Measurements from ENCODE around the gene DNAAF8.

The DNAAF8 gene

GRCh38 chr16:4695473-4696171 lies 38.7 kb upstream of the DNAAF8 start:
- no peak for DNase-seq

DNA sequence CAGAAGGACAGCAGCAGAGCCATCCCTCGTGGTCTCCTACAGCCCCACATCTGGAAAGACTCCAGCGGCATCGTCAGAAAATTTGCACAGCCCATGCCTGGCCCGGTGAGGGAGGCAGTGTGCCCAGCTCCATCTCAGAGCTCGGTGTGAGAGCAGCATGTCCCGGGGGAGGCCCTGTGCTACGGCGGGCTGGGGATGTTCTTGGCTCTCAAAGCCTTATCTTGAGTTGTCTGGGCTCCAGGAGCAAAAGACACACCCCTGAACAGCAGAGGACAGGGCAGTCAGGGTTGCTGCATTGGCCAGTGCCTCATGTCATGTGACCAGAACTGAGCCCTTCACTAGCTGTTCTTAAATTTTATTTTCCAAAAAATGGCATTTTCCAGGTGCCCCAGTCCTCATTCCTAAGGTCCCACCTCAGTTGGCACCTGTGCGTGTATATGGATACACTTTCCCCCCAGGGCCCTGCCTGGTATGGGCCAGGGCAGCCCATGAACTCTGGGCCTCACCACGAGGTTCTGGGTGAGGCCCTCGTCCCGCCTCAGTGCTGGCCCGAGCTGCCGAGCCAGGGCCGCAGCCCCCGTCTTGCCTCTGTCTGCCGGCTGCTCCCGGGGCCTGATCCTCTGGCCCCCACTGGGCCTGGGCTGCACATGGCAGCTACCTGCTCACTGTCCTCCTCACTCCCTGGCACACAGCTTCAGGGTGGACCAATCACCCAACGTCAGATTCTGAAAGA lies 38.0 kb upstream of the DNAAF8 start:
- no peak for DNase-seq

DNA sequence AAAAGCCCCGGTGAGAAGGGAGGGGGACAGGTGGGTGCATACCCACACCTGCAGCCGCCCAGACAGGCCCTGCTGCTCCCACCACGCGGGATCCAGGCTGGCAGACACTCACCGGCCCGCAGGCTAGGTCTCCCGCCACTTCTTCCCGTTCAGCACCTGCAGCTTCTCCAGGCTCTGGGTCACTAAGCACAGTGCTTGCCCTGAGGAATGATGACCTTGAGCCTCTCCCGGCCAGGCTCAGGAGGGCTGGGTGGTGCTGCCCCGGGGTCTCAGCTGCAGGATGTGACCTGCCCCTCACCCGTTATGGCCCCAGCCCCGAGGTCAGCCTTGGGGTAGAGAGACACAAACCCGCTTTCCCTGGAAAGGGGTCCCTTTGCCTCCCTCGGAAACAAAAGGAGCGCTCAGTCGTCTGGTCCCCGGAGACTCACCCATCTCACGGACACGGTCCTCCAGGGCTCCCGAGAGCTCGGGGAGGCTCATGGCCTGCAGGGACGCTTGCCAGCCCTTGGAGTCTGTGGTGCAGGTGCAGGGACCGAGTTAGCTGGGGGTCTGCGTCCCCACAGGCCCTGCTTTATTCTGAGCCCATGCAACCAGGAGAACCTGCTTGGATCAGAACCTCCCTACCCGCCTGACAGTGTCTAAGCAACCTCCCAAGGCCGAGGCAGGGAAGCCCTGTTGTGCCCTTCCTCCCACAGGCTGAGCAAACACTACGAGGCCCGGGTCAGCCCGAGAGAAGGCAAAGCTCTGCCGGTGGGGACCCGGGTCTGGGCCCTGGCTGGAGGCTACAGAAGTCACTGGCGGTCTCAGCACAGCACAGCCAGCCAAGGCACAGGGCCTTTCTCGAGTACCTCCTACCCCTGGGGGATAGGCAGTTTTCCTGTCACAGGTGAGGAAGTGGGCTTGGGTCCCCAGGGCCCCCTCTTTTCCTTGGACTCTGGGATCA lies 37.2 kb upstream of the DNAAF8 start:
- DNase-seq, result no peak

GRCh38 chr16:4697848-4698291 lies 36.5 kb upstream of the DNAAF8 start:
- DNase-seq, result no peak

DNA sequence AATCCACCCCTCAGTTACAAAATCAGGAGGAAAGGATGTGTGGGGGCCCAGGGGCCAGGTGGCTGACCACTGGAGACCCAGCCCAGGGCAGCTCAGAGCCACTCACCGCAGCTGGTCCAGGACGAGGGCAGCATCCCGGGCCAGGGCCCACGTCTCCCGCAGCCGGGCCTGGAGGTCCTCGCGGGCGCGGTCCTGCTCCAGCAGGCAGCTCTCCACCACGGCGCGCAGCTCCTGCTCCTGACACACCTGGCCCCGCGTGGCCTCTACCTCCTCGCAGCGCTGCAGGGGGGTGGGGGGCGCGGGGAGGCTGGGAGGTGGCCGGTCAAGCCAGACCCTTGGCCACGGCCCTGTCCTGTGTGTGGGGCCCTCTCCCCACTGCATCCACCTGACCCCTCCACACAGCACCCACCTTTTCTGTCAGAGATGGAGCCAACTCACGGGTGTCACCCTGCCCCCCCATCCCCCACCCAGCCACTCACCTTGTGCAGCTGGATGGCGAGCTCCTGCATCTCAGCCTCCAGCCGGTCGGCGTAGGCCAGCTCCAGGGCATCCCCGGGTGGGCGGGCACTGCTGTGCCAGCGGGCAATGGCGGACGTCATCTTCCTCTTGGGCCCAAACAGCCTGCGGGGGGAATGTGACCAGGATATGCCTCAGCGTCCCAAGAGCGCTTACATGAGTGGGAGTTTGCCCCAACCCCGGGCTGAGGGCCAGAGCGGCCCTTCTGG lies 35.9 kb upstream of the DNAAF8 start:
- no peak for DNase-seq

DNA sequence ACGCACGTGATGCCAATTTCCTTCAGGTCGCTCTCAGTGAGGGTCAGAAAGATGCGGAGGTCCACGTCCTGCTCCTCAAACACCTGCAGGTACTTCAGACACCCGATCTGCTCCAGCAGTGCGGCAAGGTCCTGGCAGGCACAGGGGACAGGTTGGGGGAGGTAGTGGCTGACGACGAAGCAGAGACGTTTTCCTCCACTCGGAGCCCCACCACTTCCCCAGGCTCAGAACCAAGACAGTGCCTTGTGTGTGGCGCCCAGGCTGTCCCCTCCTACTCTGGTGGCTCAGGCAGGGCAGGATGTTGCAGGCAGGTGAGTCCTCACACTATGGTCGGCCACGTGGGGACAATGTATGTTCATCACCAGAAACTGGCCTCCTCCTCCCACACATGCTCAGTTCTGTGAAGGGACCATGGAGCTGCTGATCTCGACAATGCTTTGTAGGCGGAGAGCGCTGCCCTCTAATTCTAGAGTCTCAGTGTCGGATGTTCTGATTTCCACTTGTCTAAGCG lies 35.2 kb upstream of the DNAAF8 start:
- no peak for DNase-seq

GRCh38 chr16:4700380-4700996 lies 33.8 kb upstream of the DNAAF8 start:
- DNase-seq, result no peak

DNA sequence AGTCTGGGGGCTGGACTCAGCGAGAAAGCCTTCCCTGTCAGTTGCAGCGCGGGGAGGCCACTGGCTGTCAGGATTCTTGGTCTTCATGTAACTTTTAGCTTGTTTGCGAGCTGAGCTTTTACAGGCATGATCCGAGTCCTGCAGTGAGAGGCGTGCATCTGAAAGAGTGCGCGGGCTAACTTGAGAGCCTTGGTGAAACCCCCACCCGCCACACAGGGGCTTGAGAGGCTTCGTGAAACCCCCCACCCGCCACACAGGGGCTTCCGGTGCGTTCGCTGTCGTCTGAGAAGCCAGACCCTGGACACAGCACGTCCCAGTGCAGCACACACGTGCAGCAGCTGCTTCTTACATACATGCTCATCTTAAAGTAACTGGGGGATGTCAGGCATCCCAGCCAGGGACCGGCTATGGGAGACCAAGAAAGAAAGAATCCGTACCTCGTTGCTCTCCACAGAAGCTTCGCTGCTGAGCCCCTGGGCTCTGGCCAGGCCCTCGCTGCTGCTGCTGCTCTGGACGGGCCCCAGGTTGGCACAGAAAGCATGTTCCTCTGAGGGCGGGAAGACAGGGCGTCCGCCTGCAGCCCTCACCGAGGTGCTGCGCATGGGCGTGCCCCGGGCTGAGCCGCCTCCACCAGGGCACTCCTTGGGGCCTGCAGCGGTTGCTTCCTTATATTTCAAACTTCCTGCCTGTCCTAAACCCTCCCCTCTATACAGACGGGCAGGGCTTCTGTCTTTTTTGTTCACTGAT lies 33.2 kb upstream of the DNAAF8 start:
- no peak for DNase-seq

GRCh38 chr16:4701791-4702465 lies 32.4 kb upstream of the DNAAF8 start:
- DNase-seq, result no peak

- no peak for DNase-seq
Observed at GRCh38 chr16:4702466-4702808, 31.9 kb upstream of the DNAAF8 start.

GRCh38 chr16:4703906-4704305 lies 30.4 kb upstream of the DNAAF8 start:
- no peak for DNase-seq

GRCh38 chr16:4704491-4704890 lies 29.8 kb upstream of the DNAAF8 start:
- DNase-seq, result no peak

GRCh38 chr16:4704913-4705312 lies 29.4 kb upstream of the DNAAF8 start:
- DNase-seq, result no peak

- DNase-seq, result no peak
Observed at GRCh38 chr16:4706871-4707270, 27.5 kb upstream of the DNAAF8 start.

DNA sequence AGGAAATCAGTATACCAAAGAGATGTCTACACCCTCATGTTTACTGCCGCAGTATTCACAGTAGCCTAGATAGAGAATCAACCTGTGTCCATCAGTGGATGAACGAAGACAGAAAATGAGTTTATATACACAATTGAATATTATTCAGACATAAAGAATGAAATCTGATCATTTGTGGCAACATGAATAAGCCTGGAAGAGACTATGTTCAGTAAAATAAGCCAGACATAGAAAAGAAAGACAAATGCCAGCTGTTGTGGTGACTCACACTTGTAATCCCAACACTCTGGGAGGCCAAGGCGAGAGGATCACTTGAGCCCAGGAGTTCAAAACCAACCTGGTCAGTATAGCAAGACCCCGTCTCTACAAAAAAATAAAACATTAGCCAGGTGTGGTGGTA lies 24.9 kb upstream of the DNAAF8 start:
- DNase-seq, result no peak

- no peak for DNase-seq
Observed at GRCh38 chr16:4713663-4714501, 20.5 kb upstream of the DNAAF8 start.

- no peak for DNase-seq
Observed at GRCh38 chr16:4714996-4715395, 19.3 kb upstream of the DNAAF8 start.

DNA sequence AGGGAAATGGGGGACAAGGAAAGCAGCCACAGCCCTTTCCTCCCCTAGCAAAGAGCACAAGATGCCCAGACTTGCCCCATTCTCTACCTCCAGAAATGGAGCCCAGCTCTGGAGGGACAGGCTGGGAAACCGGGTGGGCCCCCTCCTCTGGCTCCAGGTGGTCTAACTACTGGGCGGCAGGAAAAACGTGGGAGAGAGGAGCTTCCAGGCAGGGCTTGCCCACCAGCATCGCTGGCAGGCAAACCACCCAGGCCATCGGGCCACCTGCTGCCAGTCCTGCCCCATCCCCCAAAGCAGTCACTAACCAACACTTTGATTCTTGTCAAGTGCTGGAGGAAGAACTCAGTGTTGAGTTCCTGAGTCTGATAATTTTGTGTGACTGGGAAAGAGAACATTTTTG lies 15.9 kb upstream of the DNAAF8 start:
- DNase-seq, result no peak

DNA sequence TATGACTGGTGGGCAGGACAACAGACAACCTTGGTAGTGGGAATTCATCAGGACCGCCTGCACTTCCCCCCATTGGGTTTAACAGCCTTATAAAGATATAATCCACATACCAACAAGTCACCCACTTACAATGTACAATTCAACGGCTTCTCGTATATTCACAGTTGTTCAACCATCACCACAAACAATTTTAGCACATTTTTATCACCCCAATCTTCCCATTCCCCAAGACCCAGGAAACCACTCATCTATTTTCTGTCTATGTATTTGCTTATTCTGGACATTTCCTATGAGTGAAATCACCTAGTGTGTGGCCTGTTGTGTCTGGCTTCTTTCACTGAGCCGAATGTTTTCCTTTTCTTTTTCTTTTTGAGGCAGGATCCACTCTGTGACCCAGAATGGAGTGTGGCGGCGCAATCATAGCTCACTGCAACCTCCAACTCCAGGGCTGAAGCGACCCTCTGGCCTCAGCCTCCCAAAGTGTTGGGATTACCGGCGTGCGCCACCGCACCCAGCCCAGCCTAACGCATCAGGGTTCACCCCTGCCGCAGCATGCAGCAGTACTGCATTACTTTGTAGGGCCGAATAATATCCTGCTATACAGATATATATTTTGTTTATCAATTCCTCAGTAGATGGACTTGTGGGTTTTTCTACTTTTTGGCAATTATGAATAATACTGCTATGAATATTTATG lies 11.1 kb upstream of the DNAAF8 start:
- DNase-seq, result no peak
